H1 (cell line): ENCODE data around the gene VMP1. TPM values are rescaled to one million over a fixed set of nuclear protein-coding genes. Genes with fewer than 3 reads are reported as not detected.

Source experiments
- CTCF ChIA-PET: fragments of 300-600 bp; sonication (Branson Sonifier 250); formaldehyde crosslinking; loops from one replicate; lab custom pipeline; 2021; ENCODE audit not compliant: partially characterized antibody; lab: Charles Lee
- POLR2A ChIA-PET: fragments of 300-600 bp; sonication (Branson Sonifier 250); formaldehyde crosslinking; loops from one replicate; lab custom pipeline; 2021; ENCODE audit warnings: inconsistent platforms; ENCODE audit not compliant: partially characterized antibody; lab: Charles Lee
- DNase-seq, 2 experiments: peaks; one replicate each; pipeline versions ENCODE4 v3.0.0 to v3.0.0-alpha.2; 2010 to 2022; ENCODE audit warnings: low spot score in 2 of 2, low read depth in 1 of 2, mixed read lengths in 1 of 2
- FAIRE-seq: peaks from 2 replicates; lab custom pipeline; 2011; peaks lifted over from hg19 to GRCh38; lab: Jason Lieb, UNC
- H2AFZ ChIP-seq: 2 replicates; pipeline ENCODE4 v1.8.1; 2012; ENCODE audit warnings: low read length, inconsistent platforms
- H2AK5ac ChIP-seq: 2 replicates; pipeline ENCODE4 v1.6.1; 2013; ENCODE audit warnings: low read depth, low read length
- H2BK120ac ChIP-seq: replicated peaks from 2 replicates; pipeline ENCODE3; 2013; ENCODE audit warnings: low read depth, low read length, inconsistent platforms
- H2BK12ac ChIP-seq: 2 replicates; pipeline ENCODE4 v1.6.1; 2013; ENCODE audit warnings: low read depth, low read length
- H2BK15ac ChIP-seq: 2 replicates; pipeline ENCODE4 v1.6.1; 2013; ENCODE audit warnings: low read length
- H2BK20ac ChIP-seq: 2 replicates; pipeline ENCODE4 v1.6.1; 2013; ENCODE audit warnings: low read length
- H2BK5ac ChIP-seq: 2 replicates; pipeline ENCODE4 v1.6.1; 2013; ENCODE audit warnings: low read depth, low read length
- H3K14ac ChIP-seq: 2 replicates; pipeline ENCODE4 v1.6.1; 2013; ENCODE audit warnings: inconsistent platforms; ENCODE audit not compliant: insufficient read length
- H3K18ac ChIP-seq: 2 replicates; pipeline ENCODE4 v1.6.1; 2013; ENCODE audit warnings: low read length; ENCODE audit errors: extremely low read depth
- H3K23ac ChIP-seq: 2 replicates; pipeline ENCODE4 v1.6.1; 2013; ENCODE audit warnings: inconsistent platforms; ENCODE audit not compliant: insufficient read length
- H3K23me2 ChIP-seq: 2 replicates; pipeline ENCODE4 v1.6.1; 2013; ENCODE audit warnings: low read depth, low read length
- H3K27ac ChIP-seq: 2 replicates; pipeline ENCODE4 v1.6.1; 2011; ENCODE audit warnings: low read depth, low read length, inconsistent platforms
- H3K27me3 ChIP-seq, 4 experiments: replicated peaks in 1 of 4; 1 replicate in 1 of 4; 2 replicates in 3 of 4; pipeline versions ENCODE4 v1.6.1 to v1.8.1; 2011 to 2013; ENCODE audit warnings: low read length in 3 of 4, mild to moderate bottlenecking in 3 of 4, inconsistent platforms in 2 of 4, mixed read lengths in 2 of 4, moderate library complexity in 1 of 4; ENCODE audit not compliant: control insufficient read depth in 3 of 4, insufficient read depth in 3 of 4; ENCODE audit errors: extremely low read depth in 1 of 4
- H3K36me3 ChIP-seq, 4 experiments: 2 replicates each; pipeline versions ENCODE4 v1.6.1 to v1.8.1; 2011 to 2013; ENCODE audit warnings: mild to moderate bottlenecking in 4 of 4, low read length in 3 of 4, moderate library complexity in 2 of 4, control low read depth in 1 of 4, inconsistent platforms in 1 of 4; ENCODE audit not compliant: insufficient read depth in 4 of 4, control insufficient read depth in 2 of 4
- H3K4ac ChIP-seq: replicated peaks from 2 replicates; pipeline ENCODE3; 2013; ENCODE audit warnings: low read length, low read depth, mixed read lengths, inconsistent platforms; ENCODE audit not compliant: insufficient read length
- H3K4me1 ChIP-seq, 4 experiments: replicated peaks in 1 of 4; 1 replicate in 1 of 4; 2 replicates in 3 of 4; pipeline versions ENCODE4 v1.6.1 to v1.8.1; 2011 to 2013; ENCODE audit warnings: low read length in 3 of 4, inconsistent platforms in 2 of 4, mixed read lengths in 1 of 4; ENCODE audit not compliant: insufficient read depth in 4 of 4, control insufficient read depth in 3 of 4
- H3K4me2 ChIP-seq, 2 experiments: 2 replicates each; pipeline versions ENCODE4 v1.6.1 to v1.8.1; 2011 to 2013; ENCODE audit warnings: low read depth in 2 of 2, low read length in 2 of 2, control low read depth in 1 of 2, inconsistent platforms in 1 of 2, mild to moderate bottlenecking in 1 of 2; ENCODE audit not compliant: insufficient read depth in 1 of 2
- H3K4me3 ChIP-seq, 4 experiments: fragments of 200-600, 300-600 bp in 1 of 4; sonication (generic), shearing (Covaris generic), sonication (Bioruptor Twin) in 1 of 4; 2 replicates each; pipeline versions ENCODE4 v1.5.1 to v1.8.1; 2011 to 2016; ENCODE audit warnings: low read length in 4 of 4, low read depth in 3 of 4, control low read depth in 2 of 4, inconsistent platforms in 2 of 4, mild to moderate bottlenecking in 2 of 4, mixed read lengths in 1 of 4, moderate library complexity in 1 of 4; ENCODE audit not compliant: insufficient read depth in 2 of 4; ENCODE audit errors: extremely low read depth in 1 of 4
- H3K56ac ChIP-seq: replicated peaks from 2 replicates; pipeline ENCODE3; 2013; ENCODE audit warnings: low read depth, mild to moderate bottlenecking, mixed read lengths, low read length, inconsistent platforms; ENCODE audit not compliant: insufficient read length
- H3K79me1 ChIP-seq: 2 replicates; pipeline ENCODE4 v1.6.1; 2013; ENCODE audit warnings: low read depth, low read length, control low read depth
- H3K79me2 ChIP-seq, 2 experiments: 2 replicates each; pipeline versions ENCODE4 v1.6.1 to v1.8.1; 2012 to 2013; ENCODE audit warnings: low read length in 2 of 2, mild to moderate bottlenecking in 2 of 2, inconsistent platforms in 1 of 2; ENCODE audit not compliant: insufficient read depth in 2 of 2, control insufficient read depth in 1 of 2
- H3K9ac ChIP-seq, 4 experiments: replicated peaks in 1 of 4; 1 replicate in 1 of 4; 2 replicates in 3 of 4; pipeline versions ENCODE4 v1.6.1 to v1.8.1; 2011 to 2013; ENCODE audit warnings: low read depth in 3 of 4, low read length in 3 of 4, control low read depth in 2 of 4, mild to moderate bottlenecking in 2 of 4, moderate library complexity in 2 of 4, inconsistent platforms in 1 of 4; ENCODE audit errors: extremely low read depth in 1 of 4
- H3K9me3 ChIP-seq, 2 experiments: 2 replicates each; pipeline versions ENCODE4 v1.6.1 to v1.8.1; 2012 to 2013; ENCODE audit warnings: mild to moderate bottlenecking in 2 of 2, moderate library complexity in 2 of 2, control low read depth in 1 of 2, inconsistent platforms in 1 of 2, low read depth in 1 of 2, low read length in 1 of 2, mixed read lengths in 1 of 2; ENCODE audit not compliant: insufficient read depth in 2 of 2
- H4K20me1 ChIP-seq, 2 experiments: replicated peaks in 1 of 2; 2 replicates each; pipeline versions ENCODE3 to v1.8.1; 2011 to 2013; ENCODE audit warnings: inconsistent platforms in 2 of 2, low read length in 2 of 2, mild to moderate bottlenecking in 1 of 2; ENCODE audit not compliant: insufficient read depth in 2 of 2, control insufficient read depth in 1 of 2
- H4K5ac ChIP-seq: 2 replicates; pipeline ENCODE4 v1.6.1; 2013; ENCODE audit warnings: low read length, low read depth, mixed read lengths, inconsistent platforms; ENCODE audit not compliant: insufficient read length
- H4K8ac ChIP-seq: 2 replicates; pipeline ENCODE4 v1.8.0; 2013; ENCODE audit warnings: mild to moderate bottlenecking, moderate library complexity, low read length, inconsistent platforms; ENCODE audit not compliant: insufficient read depth; ENCODE audit errors: extremely low read depth
- H4K91ac ChIP-seq: replicated peaks from 2 replicates; pipeline ENCODE3; 2013; ENCODE audit warnings: low read length, mixed read lengths, inconsistent platforms; ENCODE audit not compliant: insufficient read length
- ASH2L ChIP-seq: fragments of 200-600, 300-600 bp; sonication (generic); IDR thresholded peaks from one replicate; pipeline ENCODE4 v1.7.1; 2017; ENCODE audit warnings: low read length
- CHD2 ChIP-seq: IDR thresholded peaks from 2 replicates; pipeline ENCODE4 v1.6.1; 2012; ENCODE audit warnings: low read length, improper control_type of control experiment
- EP300 ChIP-seq, 2 experiments: IDR thresholded peaks; 1 replicate in 1 of 2; 2 replicates in 1 of 2; pipeline ENCODE4 v1.6.1; 2011 to 2012; ENCODE audit warnings: low read depth in 2 of 2, low read length in 2 of 2, mild to moderate bottlenecking in 2 of 2, borderline replicate concordance in 1 of 2, inconsistent platforms in 1 of 2, moderate library complexity in 1 of 2
- EZH2 ChIP-seq: fragments of 200-600 bp; sonication (generic); IDR thresholded peaks from 2 replicates; pipeline ENCODE4 v1.7.1; 2012; ENCODE audit warnings: low read depth, mild to moderate bottlenecking, moderate library complexity, low read length, inconsistent platforms; ENCODE audit not compliant: severe bottlenecking
- HDAC6 ChIP-seq: IDR thresholded peaks from one replicate; pipeline ENCODE4 v1.7.1; 2012; ENCODE audit warnings: low read depth, mild to moderate bottlenecking, inconsistent platforms, low read length, moderate library complexity
- KDM4A ChIP-seq: IDR thresholded peaks from one replicate; pipeline ENCODE4 v1.7.1; 2012; ENCODE audit warnings: low read depth, mild to moderate bottlenecking, moderate library complexity, low read length, inconsistent platforms; ENCODE audit not compliant: severe bottlenecking
- RAD21 ChIP-seq, 2 experiments: IDR thresholded peaks in 1 of 2; conservative IDR thresholded peaks in 1 of 2; 2 replicates each; pipeline ENCODE4 v1.6.1; 2011; ENCODE audit warnings: low read depth in 2 of 2, low read length in 2 of 2, improper control_type of control experiment in 1 of 2, inconsistent platforms in 1 of 2, mild to moderate bottlenecking in 1 of 2, moderate library complexity in 1 of 2
- TAF7 ChIP-seq: optimal IDR thresholded peaks from 2 replicates; pipeline ENCODE3; 2011; ENCODE audit warnings: low read depth, mild to moderate bottlenecking, inconsistent platforms, low read length, moderate library complexity, borderline replicate concordance
- WGBS, 2 experiments: shearing (Covaris generic) in 1 of 2; methylation state at CpG; one replicate each; pipeline versions ENCODE4 v1.1.6 to v1.1.7; 2013 to 2015; ENCODE audit warnings: low lambda C conversion rate in 2 of 2, mixed read lengths in 2 of 2, inconsistent platforms in 1 of 2, low coverage in 1 of 2, missing lambda C conversion rate in 1 of 2; ENCODE audit not compliant: insufficient replicate concordance in 2 of 2, insufficient coverage in 1 of 2, insufficient read length in 1 of 2; ENCODE audit errors: extremely low coverage in 1 of 2, missing lambda C conversion rate in 1 of 2; 5-methylcytosine and 5-hydroxymethylcytosine counted together
- polyA plus RNA-seq, 7 experiments: library from polyadenylated mRNA; depleted of rRNA in 3 of 7; stranded (reverse) in 5 of 7; unstranded in 2 of 7; fragments of >200 nt in 5 of 7; fragments of 200-250 nt in 2 of 7; gene quantifications; 1 replicate in 5 of 7; 2 replicates in 1 of 7; 4 replicates in 1 of 7; pipeline versions ENCODE4 v1.2.1 to v1.2.3, GENCODE V29; 2011 to 2013; ENCODE audit warnings: missing spikeins in 2 of 7, mixed read lengths in 2 of 7
- total RNA-seq: library from RNA; stranded (reverse); fragmentation: NEBNext Ultra II Directional; extraction: Animal tissue kit (Norgen Biotek cat#: 25700); gene quantifications from 2 replicates; pipeline ENCODE4 v1.2.1, GENCODE V29; 2021

VMP1 gene
- total and polyA plus RNA-seq, 2 of the 8 experiments (the other 6 are each of a cell fraction or from before 2014, with no cell fraction given) = 45.0 to 92.7 TPM

DNA sequence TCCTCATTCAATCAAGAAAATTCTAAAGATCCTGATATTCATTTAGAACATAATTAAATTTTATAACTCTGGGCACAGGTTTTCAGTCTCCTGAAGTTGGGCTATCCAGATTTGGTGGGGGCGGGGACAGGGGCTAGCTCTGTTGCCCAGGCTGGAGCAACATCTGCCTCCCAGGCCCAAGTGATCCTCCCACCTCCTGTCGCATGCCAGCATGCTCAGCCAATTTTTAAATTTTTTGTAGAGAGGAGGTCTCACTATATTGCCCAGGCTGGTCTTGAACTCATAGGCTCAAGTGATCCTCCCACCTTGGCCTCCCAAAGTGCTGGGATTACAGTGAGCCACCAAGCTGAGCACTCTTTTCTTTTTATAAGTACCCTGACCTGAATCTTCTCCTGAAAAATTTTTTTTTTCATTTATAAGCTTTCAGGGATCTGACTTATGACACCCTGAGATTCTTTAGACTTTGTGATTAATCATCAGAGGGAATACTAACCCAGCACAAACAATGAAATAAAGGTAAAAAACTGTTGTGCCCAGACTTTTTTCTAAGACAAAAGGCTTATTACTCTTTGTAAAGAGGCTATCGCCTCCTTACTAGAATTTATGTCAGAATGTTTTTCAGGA, 122.7 kb downstream of the VMP1 start:
- H2AFZ ChIP-seq = no peak overlapping the region
- 99% methylated on average over 3 of the region's 3 CpGs; no CpG with 5 or more reads in 1 of the 2 experiments for WGBS, 2 experiments
- H3K4me2 ChIP-seq = no peak overlapping the region
- no peak overlapping the region for H2BK12ac ChIP-seq
- H3K36me3 ChIP-seq = no peaks in the 10 kb centered on the region
- no peaks in the 10 kb centered on the region for H3K79me1 ChIP-seq
- no peak overlapping the region for H3K9ac ChIP-seq
- FAIRE-seq = no peak
- no peaks in the 10 kb centered on the region for H4K20me1 ChIP-seq
- no peak overlapping the region for H2BK15ac ChIP-seq
- no peaks in the 10 kb centered on the region for H3K23me2 ChIP-seq
- H4K5ac ChIP-seq = no peak overlapping the region
- H3K23ac ChIP-seq = no peak overlapping the region
- TF ChIP-seq KDM4A (no peak), EP300 (IDR thresholded peaks at IDR 0.05; ENCODE audit: borderline replicate concordance in 1 of 2, low read depth in 2 of 2, low read length in 2 of 2) (no peak), ASH2L (no peak), EZH2 (no peak), RAD21 (IDR thresholded peaks at IDR 0.05 in 1 of 2, conservative IDR thresholded peaks at IDR 0.05 in 1 of 2; ENCODE audit: low read depth in 2 of 2, low read length in 2 of 2) (no peak), TAF7 (no peak), CHD2 (no peak), HDAC6 (no peak)
- no peak overlapping the region for H4K91ac ChIP-seq
- H3K14ac ChIP-seq = no peak overlapping the region
- peaks cover 2 to 11% (median 10%) of the 10 kb centered on the region in 4 experiments; a peak in 5 of 7 replicates for H3K4me1 ChIP-seq
- no peak overlapping the region for H3K27ac ChIP-seq
- no peak overlapping the region for H3K18ac ChIP-seq
- ChIA-PET CTCF (interaction anchor here (4.4 kb wide), 1 partner anchor 76 kb away, joined by 19 read pairs; no protein-coding TSS in a partner anchor), POLR2A (interaction anchor here (1.3 to 11.2 kb wide), 2 partner anchors 12 to 123 kb away, joined by 3 to 137 read pairs; partner anchors contain the start of genes PTRH2 and VMP1)
- H3K9me3 ChIP-seq = no peaks in the 10 kb centered on the region
- H2BK5ac ChIP-seq = no peak overlapping the region
- DNase-seq = no peak
- no peaks in the 10 kb centered on the region for H3K27me3 ChIP-seq
- no peak overlapping the region for H3K4me3 ChIP-seq
- no peak overlapping the region for H4K8ac ChIP-seq
- no peaks in the 10 kb centered on the region for H3K79me2 ChIP-seq
- H3K56ac ChIP-seq = no peak overlapping the region
- H2AK5ac ChIP-seq = no peak overlapping the region
- no peak overlapping the region for H3K4ac ChIP-seq
- no peak overlapping the region for H2BK120ac ChIP-seq
- H2BK20ac ChIP-seq = no peak overlapping the region
